Right lobe of liver (tissue), 6 donors: ENCODE measurements around the gene STXBP6. TPM values are rescaled to one million over a fixed set of nuclear protein-coding genes. Genes with fewer than 3 reads are reported as not detected.
"Not testable (repeated sequence)": the region's sequence is repeated elsewhere in the genome, so short reads cannot be mapped to it uniquely, and the experiment has no call there.

ENCODE experiments used
- ATAC-seq, 4 donors: fragments of 200-7000 bp; cut with Tn5 transposase; one replicate each; pipeline ENCODE4 v1.9.1; 2020; ENCODE audit warnings: mild to moderate bottlenecking in 4 of 4, moderate library complexity in 4 of 4
- DNase-seq, 3 donors: peaks; one replicate each; pipeline ENCODE4 v3.0.0-alpha.2; 2020
- H3K27ac ChIP-seq, 3 donors: fragments of 200-600 bp; one replicate each; pipeline ENCODE4 v1.8.0; 2022
- H3K27me3 ChIP-seq, 2 donors: fragments of 200-600 bp; one replicate each; pipeline ENCODE4 v1.8.0; 2022
- H3K36me3 ChIP-seq, 4 donors: fragments of 200-600 bp; sonication (generic) in 1 of 4; one replicate each; pipeline versions ENCODE4 v1.5.1 to v1.8.0; 2017 to 2022; ENCODE audit warnings: control low read depth in 1 of 4
- H3K4me1 ChIP-seq, 4 donors: fragments of 200-600 bp; sonication (generic) in 1 of 4; one replicate each; pipeline versions ENCODE4 v1.5.1 to v1.8.0; 2017 to 2022; ENCODE audit warnings: control low read depth in 1 of 4
- H3K4me3 ChIP-seq, 3 donors: fragments of 200-600 bp; one replicate each; pipeline ENCODE4 v1.8.0; 2022
- H3K9me3 ChIP-seq, 4 donors: fragments of 200-600 bp; sonication (generic) in 1 of 4; one replicate each; pipeline versions ENCODE4 v1.5.1 to v1.8.0; 2017 to 2022; ENCODE audit warnings: control low read depth in 1 of 4
- CTCF ChIP-seq, 4 donors: fragments of 200-600 bp in 3 of 4; fragments of 450-650 bp in 1 of 4; IDR thresholded peaks; one replicate each; pipeline versions ENCODE4 v1.5.1 to v1.8.0; 2016 to 2022; ENCODE audit warnings: antibody characterized with exemption in 4 of 4, mild to moderate bottlenecking in 2 of 4
- POLR2A ChIP-seq: fragments of 450-650 bp; IDR thresholded peaks from one replicate; pipeline ENCODE4 v1.6.1; 2017; ENCODE audit warnings: antibody characterized with exemption, mild to moderate bottlenecking
- WGBS: methylation state at CpG from one replicate; pipeline ENCODE4 v1.1.6; 2018; ENCODE audit warnings: low coverage, low lambda C conversion rate; ENCODE audit not compliant: insufficient coverage; ENCODE audit errors: missing lambda C conversion rate; 5-methylcytosine and 5-hydroxymethylcytosine counted together
- intact Hi-C, 2 donors: fragments of 100-400 bp; cut with DNase I; formaldehyde crosslinking; loops; one replicate each; pipeline versions ENCODE4 v1.11.2 to v1.14.1; 2022
- total RNA-seq, 6 experiments: library from RNA; depleted of rRNA in 2 of 6; stranded (reverse); fragments of >200 nt in 2 of 6; fragmentation: NEBNext Ultra II Directional in 3 of 6; extraction: Animal tissue kit (Norgen Biotek cat#: 25700) in 3 of 6; gene quantifications; one replicate each; pipeline versions ENCODE4 v1.1.0 to v1.2.4, GENCODE V29; 2016 to 2023
- donor health status: DM: no; HTN: yes; CAD: no.
- donor health status: DM: no; HTN: no; CAD: no.
- donor health status: DM: no; HTN: no; CAD: no.
- donor health status: DM: no; HTN: yes; CAD: no.
- donor health status: DM: no; HTN: yes; CAD: no.

The STXBP6 gene
- total RNA-seq, 6 experiments from 2014 or later = 0.55 to 1.7 (median 1.1) TPM

GRCh38 chr14:24943024-24943423, 106.9 kb downstream of the STXBP6 start:
- no peaks in the 10 kb centered on the region for H3K36me3 ChIP-seq
- H3K27me3 ChIP-seq = no peaks in the 10 kb centered on the region
- no peak for DNase-seq
- H3K27ac ChIP-seq = no peak overlapping the region
- TF ChIP-seq POLR2A (no peak), CTCF (IDR thresholded peaks at IDR 0.05) (no peak)
- H3K4me1 ChIP-seq = no peaks in the 10 kb centered on the region
- ATAC-seq = no peak
- WGBS = 76% methylated on average over 3 of the region's 3 CpGs
- H3K9me3 ChIP-seq = no peaks in the 10 kb centered on the region
- intact Hi-C loops = no loop called here
- H3K4me3 ChIP-seq = no peak overlapping the region

- WGBS = 70% methylated on average over 1 of the region's 1 CpG
- H3K4me3 ChIP-seq = no peak overlapping the region
- TF ChIP-seq POLR2A = no peak
- TF ChIP-seq CTCF (IDR thresholded peaks at IDR 0.05) = no peak
- no peak for DNase-seq
- no peak for ATAC-seq
- no peak overlapping the region for H3K27ac ChIP-seq
- intact Hi-C loops = no loop called here
- no peaks in the 10 kb centered on the region for H3K27me3 ChIP-seq
- no peaks in the 10 kb centered on the region for H3K36me3 ChIP-seq
- no peaks in the 10 kb centered on the region for H3K4me1 ChIP-seq
- H3K9me3 ChIP-seq = no peaks in the 10 kb centered on the region
Measured at GRCh38 chr14:24941719-24942118, 108.2 kb downstream of the STXBP6 start.

GRCh38 chr14:24940213-24940783, 109.6 kb downstream of the STXBP6 start:
- H3K36me3 ChIP-seq = no peaks in the 10 kb centered on the region
- ATAC-seq = no peak
- H3K4me3 ChIP-seq = no peak overlapping the region
- no peaks in the 10 kb centered on the region for H3K9me3 ChIP-seq
- no peaks in the 10 kb centered on the region for H3K27me3 ChIP-seq
- no peak overlapping the region for H3K27ac ChIP-seq
- intact Hi-C loops = no loop called here
- DNase-seq = no peak
- WGBS = 69% methylated on average over 5 of the region's 5 CpGs
- TF ChIP-seq CTCF (IDR thresholded peaks at IDR 0.05) (no peak), POLR2A (no peak)
- H3K4me1 ChIP-seq = no peaks in the 10 kb centered on the region

GRCh38 chr14:24938593-24938992, 111.4 kb downstream of the STXBP6 start:
- intact Hi-C loops = no loop called here
- ATAC-seq (no peak), DNase-seq (no peak)
- Histone ChIP-seq H3K27ac (no peak overlapping the region), H3K4me3 (no peak overlapping the region), H3K27me3 (no peaks in the 10 kb centered on the region), H3K36me3 (no peaks in the 10 kb centered on the region), H3K9me3 (no peaks in the 10 kb centered on the region), H3K4me1 (no peaks in the 10 kb centered on the region)
- TF ChIP-seq CTCF (IDR thresholded peaks at IDR 0.05) (no peak), POLR2A (no peak)
- WGBS = 60% methylated on average over 1 of the region's 1 CpG

GRCh38 chr14:24937300-24937699, 112.6 kb downstream of the STXBP6 start:
- DNase-seq (no peak), ATAC-seq (no peak)
- H3K4me1 ChIP-seq = no peaks in the 10 kb centered on the region
- H3K27me3 ChIP-seq = no peaks in the 10 kb centered on the region
- no peak overlapping the region for H3K27ac ChIP-seq
- no peaks in the 10 kb centered on the region for H3K9me3 ChIP-seq
- 75% methylated on average over 1 of the region's 1 CpG for WGBS
- no peaks in the 10 kb centered on the region for H3K36me3 ChIP-seq
- H3K4me3 ChIP-seq = no peak overlapping the region
- intact Hi-C loops = no loop called here
- TF ChIP-seq CTCF (IDR thresholded peaks at IDR 0.05) (no peak), POLR2A (no peak)

GRCh38 chr14:24936773-24937172, 113.2 kb downstream of the STXBP6 start:
- H3K9me3 ChIP-seq, H3K4me1 ChIP-seq, H3K36me3 ChIP-seq, H3K4me3 ChIP-seq, H3K27ac ChIP-seq, H3K27me3 ChIP-seq, ATAC-seq, intact Hi-C loops, DNase-seq: not testable (repeated sequence)
- WGBS = 100% methylated on average over 2 of the region's 2 CpGs
